Hair follicle dermal papilla cell (primary cell): ENCODE measurements around the gene SV2A. TPM values are rescaled to one million over a fixed set of nuclear protein-coding genes. Genes with fewer than 3 reads are reported as not detected.

Source experiments
- total RNA-seq: library from RNA; depleted of rRNA; stranded (reverse); fragments of >200 nt; gene quantifications from 2 replicates; pipeline ENCODE4 v1.2.3, GENCODE V29; 2012

Gene SV2A, protein sequence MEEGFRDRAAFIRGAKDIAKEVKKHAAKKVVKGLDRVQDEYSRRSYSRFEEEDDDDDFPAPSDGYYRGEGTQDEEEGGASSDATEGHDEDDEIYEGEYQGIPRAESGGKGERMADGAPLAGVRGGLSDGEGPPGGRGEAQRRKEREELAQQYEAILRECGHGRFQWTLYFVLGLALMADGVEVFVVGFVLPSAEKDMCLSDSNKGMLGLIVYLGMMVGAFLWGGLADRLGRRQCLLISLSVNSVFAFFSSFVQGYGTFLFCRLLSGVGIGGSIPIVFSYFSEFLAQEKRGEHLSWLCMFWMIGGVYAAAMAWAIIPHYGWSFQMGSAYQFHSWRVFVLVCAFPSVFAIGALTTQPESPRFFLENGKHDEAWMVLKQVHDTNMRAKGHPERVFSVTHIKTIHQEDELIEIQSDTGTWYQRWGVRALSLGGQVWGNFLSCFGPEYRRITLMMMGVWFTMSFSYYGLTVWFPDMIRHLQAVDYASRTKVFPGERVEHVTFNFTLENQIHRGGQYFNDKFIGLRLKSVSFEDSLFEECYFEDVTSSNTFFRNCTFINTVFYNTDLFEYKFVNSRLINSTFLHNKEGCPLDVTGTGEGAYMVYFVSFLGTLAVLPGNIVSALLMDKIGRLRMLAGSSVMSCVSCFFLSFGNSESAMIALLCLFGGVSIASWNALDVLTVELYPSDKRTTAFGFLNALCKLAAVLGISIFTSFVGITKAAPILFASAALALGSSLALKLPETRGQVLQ
- total RNA-seq, result 23.8 and 27.3 TPM in 2 replicates

DNA sequence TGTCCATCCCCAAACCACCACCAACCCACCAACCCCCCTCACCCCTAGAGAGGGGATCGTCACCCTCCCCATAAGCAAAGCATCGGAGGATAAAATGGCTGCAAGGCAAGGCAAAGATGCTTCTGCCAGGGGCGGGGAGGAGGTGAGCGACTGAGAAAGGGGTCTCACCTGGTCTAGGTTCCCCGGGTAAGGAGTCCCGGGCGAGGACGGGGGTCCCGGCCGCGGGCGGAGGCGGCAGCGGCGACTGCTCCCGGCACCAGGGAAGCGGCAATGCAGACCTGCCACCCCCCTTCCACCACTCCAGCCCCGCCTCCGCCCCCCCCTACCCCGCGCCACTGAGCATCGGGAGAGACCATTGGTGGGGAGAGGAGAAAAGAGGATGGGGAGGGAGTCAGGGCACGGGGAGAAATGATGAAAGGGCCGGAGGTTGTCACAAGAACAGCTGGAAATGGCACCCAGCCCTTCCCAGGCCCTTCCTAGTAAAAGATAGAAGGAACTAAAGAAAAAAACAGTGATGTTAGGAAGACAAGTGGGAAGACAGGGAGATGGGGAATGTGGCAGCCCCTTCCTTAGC, at the start of gene SV2A:
Gene SV2A (minus strand): TSS at position 274 of the 574 bp plus-strand sequence. CDS start 4,004 bp downstream, outside the sequence.

DNA sequence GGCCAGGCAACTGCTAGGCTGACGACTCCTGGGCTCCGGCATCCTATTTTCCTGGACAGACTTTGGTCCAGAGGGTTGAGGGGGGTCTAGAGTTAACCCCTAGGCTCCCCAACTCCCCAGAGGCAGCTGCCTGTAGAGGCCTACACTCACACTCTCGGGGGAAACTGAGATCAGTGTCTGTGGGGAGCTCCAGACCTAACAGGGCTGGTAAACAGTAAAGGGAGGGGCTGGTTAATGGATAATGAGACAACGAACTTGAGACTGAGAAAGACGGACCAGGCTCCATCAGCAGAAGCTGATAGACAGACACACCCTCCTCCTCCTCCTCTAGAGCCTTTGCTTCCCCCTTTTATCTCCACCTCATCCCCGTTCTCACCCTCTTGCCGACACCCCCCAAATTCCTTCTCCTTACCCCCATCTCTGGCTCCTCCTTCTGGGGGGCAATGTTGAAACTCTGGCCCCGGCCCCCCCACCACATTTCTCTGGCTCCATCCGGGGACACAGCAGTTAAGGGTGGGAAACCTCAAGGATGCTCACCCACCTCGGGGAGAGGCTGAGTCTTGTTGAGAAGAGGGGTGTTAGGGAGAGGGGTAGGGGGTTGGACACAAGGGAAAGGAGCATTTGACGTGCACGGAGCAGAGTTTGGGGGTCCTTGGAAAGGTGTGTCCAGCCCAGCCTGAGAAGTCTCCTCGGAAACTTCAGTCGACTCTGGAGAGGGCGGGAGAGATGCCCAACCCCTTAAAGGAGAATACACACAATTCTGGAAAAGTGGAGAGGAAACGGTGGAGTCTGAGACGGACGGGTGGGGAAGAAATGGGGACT, 18.7 kb upstream of the SV2A start, which contains the start of gene MTMR11:
Gene MTMR11 (minus strand): TSS at position 710 of the 822 bp plus-strand sequence. CDS start 232 bp downstream, at position 478.

DNA sequence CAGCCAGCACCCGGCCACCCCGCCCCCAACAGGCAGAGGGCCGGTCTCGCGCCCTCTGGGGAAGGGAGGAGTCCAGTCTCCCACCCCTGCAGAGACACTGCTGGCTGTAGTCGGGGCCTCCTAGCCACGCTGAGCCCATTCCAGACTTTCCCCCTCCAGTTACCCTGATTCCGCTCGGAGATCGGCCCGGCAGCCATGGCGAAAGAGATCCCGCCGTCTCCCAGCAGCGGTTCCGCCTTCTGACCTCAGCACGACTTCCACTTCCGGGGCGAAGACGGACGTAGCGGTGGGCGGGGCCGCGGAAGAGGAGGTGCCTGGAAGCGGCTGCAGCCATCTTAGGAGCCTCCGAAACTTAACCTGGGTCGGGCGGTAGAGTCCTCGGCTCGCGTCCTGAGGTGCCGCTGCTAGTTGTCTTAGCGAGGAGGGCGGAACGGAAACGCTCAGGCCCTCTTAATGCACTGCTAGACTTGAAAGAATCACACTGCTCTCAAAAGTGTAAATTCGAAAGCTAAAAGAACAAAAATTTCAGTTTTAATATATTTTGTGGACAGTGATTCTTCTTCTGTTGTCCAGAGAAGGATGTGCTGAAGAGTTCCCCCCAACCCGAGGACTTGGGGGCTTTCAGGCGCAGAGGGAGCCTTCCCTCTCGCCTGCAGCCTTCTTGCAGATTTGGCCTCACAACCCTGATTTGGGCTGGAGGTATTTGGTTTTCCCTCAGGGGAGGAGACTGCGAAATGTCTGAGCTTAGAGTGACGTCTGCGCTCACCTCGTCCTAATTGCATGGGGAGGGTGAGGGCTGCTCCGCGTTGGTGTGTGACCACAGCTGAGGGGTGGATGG, 10.1 kb upstream of the SV2A start, which contains the start of gene SF3B4:
Gene SF3B4 (minus strand): TSS at position 241 of the 838 bp plus-strand sequence. CDS start 44 bp downstream, at position 197.

GRCh38 chr1:149899460-149900284, 18.0 kb downstream of the SV2A start, which contains the start of gene BOLA1:
Gene BOLA1 (plus strand): TSS chr1:149899568. CDS start chr1:149900060, 492 bp downstream.

Other genes with a start within 250 kb of the SV2A start
- gene FCGR1A, start 135.2 kb downstream of the SV2A start, total RNA-seq, result not detected in 2 replicates
- 7.8 and 8.4 TPM in 2 replicates for gene BOLA1, start 18.3 kb downstream of the SV2A start, total RNA-seq
- 10.7 and 12.9 TPM in 2 replicates for gene SF3B4, start 10.0 kb upstream of the SV2A start, total RNA-seq
- gene MTMR11, start 19.0 kb upstream of the SV2A start, total RNA-seq, result 12.0 and 15.1 TPM in 2 replicates
- 17.7 and 24.7 TPM in 2 replicates for gene OTUD7B, start 92.9 kb upstream of the SV2A start, total RNA-seq
- 34.9 and 36.5 TPM in 2 replicates for gene VPS45, start 149.9 kb upstream of the SV2A start, total RNA-seq
- gene PLEKHO1, start 232.1 kb upstream of the SV2A start, total RNA-seq, result 48.5 and 66.8 TPM in 2 replicates